Loucy (cell line): Measurements from ENCODE around the gene LPAR3.

Source experiments
- H2AFZ ChIP-seq: fragments of 200-600 bp; sonication (generic); 2 replicates; pipeline ENCODE4 v1.6.0; 2016; ENCODE audit warnings: antibody characterized with exemption, mild to moderate bottlenecking, low read length, moderate library complexity
- H3F3A ChIP-seq: fragments of 200-600 bp; 2 replicates; pipeline ENCODE4 v1.6.0; 2016; ENCODE audit warnings: antibody characterized with exemption, low read depth, mild to moderate bottlenecking
- H3K27me3 ChIP-seq: fragments of 200-600 bp; sonication (generic); 2 replicates; pipeline ENCODE4 v1.6.1; 2014; ENCODE audit warnings: low read length, mild to moderate bottlenecking; ENCODE audit not compliant: insufficient read depth, poor library complexity, severe bottlenecking
- H3K36me3 ChIP-seq: fragments of 200-600 bp; sonication (generic); 2 replicates; pipeline ENCODE4 v1.6.1; 2016; ENCODE audit warnings: low read length; ENCODE audit not compliant: insufficient read depth
- H3K4me1 ChIP-seq: fragments of 200-600 bp; sonication (generic); 2 replicates; pipeline ENCODE4 v1.5.1; 2014; ENCODE audit warnings: low read length, mild to moderate bottlenecking; ENCODE audit not compliant: insufficient read depth, poor library complexity, severe bottlenecking
- H3K4me2 ChIP-seq: fragments of 200-600 bp; sonication (generic); 2 replicates; pipeline ENCODE4 v1.6.0; 2014; ENCODE audit warnings: antibody characterized with exemption, low read length, low read depth, mild to moderate bottlenecking; ENCODE audit not compliant: poor library complexity, severe bottlenecking
- H3K4me3 ChIP-seq: fragments of 200-600 bp; sonication (generic); 2 replicates; pipeline ENCODE4 v1.5.1; 2014; ENCODE audit warnings: low read length, mild to moderate bottlenecking, mixed read lengths; ENCODE audit not compliant: poor library complexity, severe bottlenecking
- H3K79me2 ChIP-seq: fragments of 200-600 bp; sonication (generic); 2 replicates; pipeline ENCODE4 v1.6.1; 2014; ENCODE audit warnings: low read length; ENCODE audit not compliant: insufficient read depth
- H3K9ac ChIP-seq: fragments of 200-600 bp; sonication (generic); 2 replicates; pipeline ENCODE4 v1.6.0; 2014; ENCODE audit warnings: mild to moderate bottlenecking, low read depth, low read length, moderate library complexity; ENCODE audit not compliant: poor library complexity, severe bottlenecking
- H3K9me2 ChIP-seq: fragments of 200-600 bp; sonication (generic); replicated peaks from 2 replicates; pipeline ENCODE4 v1.6.1; 2016; ENCODE audit warnings: low read depth, low read length, mixed read lengths
- H3K9me3 ChIP-seq: fragments of 200-600 bp; sonication (generic); 2 replicates; pipeline ENCODE4 v1.6.1; 2014; ENCODE audit warnings: mild to moderate bottlenecking, antibody characterized with exemption, low read length, low read depth; ENCODE audit not compliant: insufficient read depth
- H4K20me1 ChIP-seq: fragments of 200-600 bp; sonication (generic); 2 replicates; pipeline ENCODE4 v1.6.0; 2014; ENCODE audit warnings: antibody characterized with exemption, low read length, mild to moderate bottlenecking; ENCODE audit not compliant: insufficient read depth, poor library complexity, severe bottlenecking
- CTCF ChIP-seq: fragments of 200-600 bp; sonication (generic); conservative IDR thresholded peaks from 2 replicates; pipeline ENCODE4 v1.5.1; 2014; ENCODE audit warnings: mild to moderate bottlenecking, antibody characterized with exemption, low read length
- EZH2phosphoT487 ChIP-seq: fragments of 200-600 bp; IDR thresholded peaks from 2 replicates; pipeline ENCODE4 v1.6.1; 2018; ENCODE audit warnings: antibody characterized with exemption, mild to moderate bottlenecking, moderate library complexity, borderline replicate concordance

Gene LPAR3

DNA sequence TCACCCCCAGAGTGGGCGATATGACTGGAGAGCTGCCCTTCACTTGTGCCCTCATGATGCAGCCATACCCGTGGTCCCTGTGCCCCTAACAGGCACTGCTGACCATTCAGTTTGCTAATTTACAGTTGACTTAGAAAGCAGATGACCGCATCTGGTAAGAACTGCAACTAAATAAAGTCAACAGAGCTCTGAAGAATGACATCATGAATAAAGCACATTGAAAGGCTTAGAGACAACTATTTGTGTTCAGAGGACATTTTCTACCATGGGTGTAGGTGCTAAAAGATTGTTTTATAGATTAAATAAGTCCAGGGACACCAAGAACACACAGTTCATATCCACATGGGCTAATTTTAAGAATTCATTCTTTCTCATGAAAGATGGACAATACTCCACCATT lies 65.5 kb downstream of the LPAR3 start:
- no peaks in the 10 kb centered on the region for H3K79me2 ChIP-seq
- H3K9me3 ChIP-seq: no peaks in the 10 kb centered on the region
- peaks cover 5% of the 10 kb centered on the region for H3K4me1 ChIP-seq
- H3K4me3 ChIP-seq: no peak overlapping the region
- no peaks in the 10 kb centered on the region for H3K9me2 ChIP-seq
- H3F3A ChIP-seq: no peaks in the 10 kb centered on the region
- no peaks in the 10 kb centered on the region for H3K27me3 ChIP-seq
- H3K9ac ChIP-seq: no peak overlapping the region
- H3K4me2 ChIP-seq: no peak overlapping the region
- H3K36me3 ChIP-seq: no peaks in the 10 kb centered on the region
- TF ChIP-seq CTCF (no peak), EZH2phosphoT487 (no peak)
- no peak overlapping the region for H2AFZ ChIP-seq
- H4K20me1 ChIP-seq: no peaks in the 10 kb centered on the region

DNA sequence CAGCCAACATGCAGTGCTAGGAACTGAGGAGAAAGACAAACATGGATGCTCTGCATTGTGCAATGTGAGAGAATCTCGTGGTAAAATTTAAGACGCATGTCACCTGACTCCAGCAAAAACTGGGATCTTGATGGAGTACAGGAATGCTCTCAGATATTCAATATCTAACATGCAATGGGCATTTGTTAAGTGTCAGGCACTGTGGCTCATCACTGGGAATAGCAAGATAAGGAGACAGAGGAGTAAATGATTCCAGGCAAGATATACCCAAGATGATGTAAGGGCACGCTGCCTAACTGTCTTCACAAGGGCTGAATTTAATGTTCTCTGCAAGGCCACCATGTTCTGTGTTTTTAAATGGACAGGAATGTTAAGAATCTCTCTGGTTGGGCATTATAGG lies 67.8 kb downstream of the LPAR3 start:
- TF ChIP-seq EZH2phosphoT487: no peak
- TF ChIP-seq CTCF: no peak
- Histone ChIP-seq H3K4me3 (no peak overlapping the region), H3K4me1 (peaks cover 5% of the 10 kb centered on the region), H3K36me3 (no peaks in the 10 kb centered on the region), H2AFZ (no peak overlapping the region; the same call in 1 of the 2 replicates), H3K9ac (no peak overlapping the region), H3F3A (no peaks in the 10 kb centered on the region), H3K79me2 (no peaks in the 10 kb centered on the region), H3K9me2 (no peaks in the 10 kb centered on the region), H3K9me3 (no peaks in the 10 kb centered on the region), H3K4me2 (no peak overlapping the region), H4K20me1 (no peaks in the 10 kb centered on the region), H3K27me3 (no peaks in the 10 kb centered on the region)

DNA sequence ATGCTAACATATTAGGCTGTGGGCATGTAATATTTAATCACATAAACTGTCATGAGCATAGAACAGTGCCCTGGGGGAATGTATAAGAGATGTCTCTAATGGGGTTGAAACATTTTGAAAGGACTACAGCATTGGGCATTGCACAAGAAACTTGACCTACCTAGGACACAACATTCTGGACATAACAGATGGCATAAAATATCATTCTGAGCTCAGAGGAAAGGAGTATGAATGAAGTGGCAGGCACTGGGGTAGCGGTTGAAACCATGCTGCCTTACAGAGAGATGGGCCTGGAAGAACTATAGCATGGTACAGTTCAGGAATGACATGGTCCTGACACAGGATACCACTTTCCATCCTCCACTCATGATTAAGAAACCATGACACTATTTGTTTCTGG lies 69.0 kb downstream of the LPAR3 start:
- H3K4me3 ChIP-seq: no peak overlapping the region
- H4K20me1 ChIP-seq: no peaks in the 10 kb centered on the region
- H3K27me3 ChIP-seq: no peaks in the 10 kb centered on the region
- no peaks in the 10 kb centered on the region for H3K36me3 ChIP-seq
- TF ChIP-seq CTCF: no peak
- no peak for TF ChIP-seq EZH2phosphoT487
- no peaks in the 10 kb centered on the region for H3F3A ChIP-seq
- H2AFZ ChIP-seq: no peak overlapping the region
- no peak overlapping the region for H3K9ac ChIP-seq
- no peaks in the 10 kb centered on the region for H3K9me2 ChIP-seq
- no peaks in the 10 kb centered on the region for H3K9me3 ChIP-seq
- H3K4me1 ChIP-seq: peaks cover 5% of the 10 kb centered on the region
- no peaks in the 10 kb centered on the region for H3K79me2 ChIP-seq
- H3K4me2 ChIP-seq: no peak overlapping the region
